ENCODE results near the gene BCAR3.
"Not testable (repeated sequence)": the region's sequence is repeated elsewhere in the genome, so short reads cannot be mapped to it uniquely, and the experiment has no call there.

- TF ChIP-seq, protein P1, sequence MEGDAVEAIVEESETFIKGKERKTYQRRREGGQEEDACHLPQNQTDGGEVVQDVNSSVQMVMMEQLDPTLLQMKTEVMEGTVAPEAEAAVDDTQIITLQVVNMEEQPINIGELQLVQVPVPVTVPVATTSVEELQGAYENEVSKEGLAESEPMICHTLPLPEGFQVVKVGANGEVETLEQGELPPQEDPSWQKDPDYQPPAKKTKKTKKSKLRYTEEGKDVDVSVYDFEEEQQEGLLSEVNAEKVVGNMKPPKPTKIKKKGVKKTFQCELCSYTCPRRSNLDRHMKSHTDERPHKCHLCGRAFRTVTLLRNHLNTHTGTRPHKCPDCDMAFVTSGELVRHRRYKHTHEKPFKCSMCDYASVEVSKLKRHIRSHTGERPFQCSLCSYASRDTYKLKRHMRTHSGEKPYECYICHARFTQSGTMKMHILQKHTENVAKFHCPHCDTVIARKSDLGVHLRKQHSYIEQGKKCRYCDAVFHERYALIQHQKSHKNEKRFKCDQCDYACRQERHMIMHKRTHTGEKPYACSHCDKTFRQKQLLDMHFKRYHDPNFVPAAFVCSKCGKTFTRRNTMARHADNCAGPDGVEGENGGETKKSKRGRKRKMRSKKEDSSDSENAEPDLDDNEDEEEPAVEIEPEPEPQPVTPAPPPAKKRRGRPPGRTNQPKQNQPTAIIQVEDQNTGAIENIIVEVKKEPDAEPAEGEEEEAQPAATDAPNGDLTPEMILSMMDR (IDR thresholded peaks at IDR 0.05): not testable (repeated sequence)
- not testable (repeated sequence) for TF ChIP-seq EP300 (IDR thresholded peaks at IDR 0.05); POLR2A (IDR thresholded peaks at IDR 0.05; ENCODE audit: low read depth)
Measured at GRCh38 chr1:93697566-93697965, 15.9 kb upstream of the BCAR3 start.

All from esophagus muscularis mucosa (tissue), 4 donors.